ENCODE results near the gene ACSL1. TPM values are rescaled to one million over a fixed set of nuclear protein-coding genes. Genes with fewer than 3 reads are reported as not detected.

Gene ACSL1
- total and polyA plus RNA-seq, 8 donors: 18.5 to 270 (median 26.4) TPM

GRCh38 chr4:184807797-184808712, 17.7 kb downstream of the ACSL1 start:
- no peak for DNase-seq
- peak; percentile 35 for ATAC-seq
- H3K4me1 ChIP-seq: peaks cover 19 to 96% of the 10 kb centered on the region in 2 donors

GRCh38 chr4:184807256-184807655, 18.5 kb downstream of the ACSL1 start:
- no peaks in the 10 kb centered on the region for H3K9me3 ChIP-seq
- TF ChIP-seq, protein P1, sequence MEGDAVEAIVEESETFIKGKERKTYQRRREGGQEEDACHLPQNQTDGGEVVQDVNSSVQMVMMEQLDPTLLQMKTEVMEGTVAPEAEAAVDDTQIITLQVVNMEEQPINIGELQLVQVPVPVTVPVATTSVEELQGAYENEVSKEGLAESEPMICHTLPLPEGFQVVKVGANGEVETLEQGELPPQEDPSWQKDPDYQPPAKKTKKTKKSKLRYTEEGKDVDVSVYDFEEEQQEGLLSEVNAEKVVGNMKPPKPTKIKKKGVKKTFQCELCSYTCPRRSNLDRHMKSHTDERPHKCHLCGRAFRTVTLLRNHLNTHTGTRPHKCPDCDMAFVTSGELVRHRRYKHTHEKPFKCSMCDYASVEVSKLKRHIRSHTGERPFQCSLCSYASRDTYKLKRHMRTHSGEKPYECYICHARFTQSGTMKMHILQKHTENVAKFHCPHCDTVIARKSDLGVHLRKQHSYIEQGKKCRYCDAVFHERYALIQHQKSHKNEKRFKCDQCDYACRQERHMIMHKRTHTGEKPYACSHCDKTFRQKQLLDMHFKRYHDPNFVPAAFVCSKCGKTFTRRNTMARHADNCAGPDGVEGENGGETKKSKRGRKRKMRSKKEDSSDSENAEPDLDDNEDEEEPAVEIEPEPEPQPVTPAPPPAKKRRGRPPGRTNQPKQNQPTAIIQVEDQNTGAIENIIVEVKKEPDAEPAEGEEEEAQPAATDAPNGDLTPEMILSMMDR (IDR thresholded peaks at IDR 0.05): no peak
- intact Hi-C loops (cut with DNase I): no loop called here
- peak overlapping the region; percentile 53 to 81 for H3K27ac ChIP-seq
- H3K27me3 ChIP-seq: no peaks in the 10 kb centered on the region
- peaks cover 11 to 94% of the 10 kb centered on the region in 2 donors for H3K4me1 ChIP-seq
- DNase-seq: no peak
- peak; percentile 35 for ATAC-seq
- H3K4me3 ChIP-seq: no peak overlapping the region
- H3K36me3 ChIP-seq: peaks cover 0 to 16% of the 10 kb centered on the region in 2 donors

More at GRCh38 chr4:184807797-184808712, 17.7 kb downstream of the ACSL1 start:
- H3K27me3 ChIP-seq: no peaks in the 10 kb centered on the region
- no peak overlapping the region for H3K4me3 ChIP-seq
- intact Hi-C loops (cut with DNase I): no loop called here
- TF ChIP-seq, protein P1 (IDR thresholded peaks at IDR 0.05): no peak
- H3K9me3 ChIP-seq: no peaks in the 10 kb centered on the region
- H3K27ac ChIP-seq: peak overlapping the region; percentile 53 to 81
- H3K36me3 ChIP-seq: peaks cover 0 to 8% of the 10 kb centered on the region in 2 donors

DNA sequence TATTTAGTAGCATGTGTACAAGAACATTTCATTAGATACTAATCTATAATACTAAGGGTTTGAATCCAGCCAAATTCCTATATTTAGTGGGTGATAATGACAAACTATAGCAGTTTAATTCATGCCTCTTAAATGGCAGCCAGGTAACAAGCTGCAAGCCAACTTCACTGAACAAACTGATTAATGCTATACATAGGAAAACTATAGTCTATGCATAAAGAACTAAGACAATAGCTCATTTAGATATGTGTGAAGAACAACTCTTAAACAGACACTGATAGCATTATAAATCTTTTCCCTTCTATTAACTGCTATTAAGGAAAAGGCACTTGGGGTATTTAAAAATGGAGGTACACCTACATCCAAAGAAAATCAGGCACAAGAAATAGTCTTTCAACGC, 19.1 kb downstream of the ACSL1 start:
- no peak for DNase-seq
- Histone ChIP-seq H3K36me3 (peaks cover 0 to 21% of the 10 kb centered on the region in 2 donors), H3K4me1 (peaks cover 11 to 94% of the 10 kb centered on the region in 2 donors), H3K27me3 (no peaks in the 10 kb centered on the region), H3K9me3 (no peaks in the 10 kb centered on the region), H3K4me3 (no peak overlapping the region), H3K27ac (peak overlapping the region; percentile 63 to 81)
- TF ChIP-seq, protein P1 (IDR thresholded peaks at IDR 0.05): no peak
- intact Hi-C loops (cut with DNase I): no loop called here
- ATAC-seq: no peak

- Histone ChIP-seq H3K9me3 (no peaks in the 10 kb centered on the region), H3K4me3 (peak overlapping the region in 1 of 2 donors; percentile 33), H3K4me1 (peaks cover 15 to 95% of the 10 kb centered on the region in 2 donors), H3K36me3 (peaks cover 0 to 26% of the 10 kb centered on the region in 2 donors), H3K27me3 (no peaks in the 10 kb centered on the region), H3K27ac (peak overlapping the region; percentile 63 to 81)
- intact Hi-C loops (cut with DNase I): no loop called here
- no peak for ATAC-seq
- TF ChIP-seq, protein P1 (IDR thresholded peaks at IDR 0.05): no peak
- DNase-seq: no peak
Measured at GRCh38 chr4:184806229-184806550, 19.6 kb downstream of the ACSL1 start.

DNA sequence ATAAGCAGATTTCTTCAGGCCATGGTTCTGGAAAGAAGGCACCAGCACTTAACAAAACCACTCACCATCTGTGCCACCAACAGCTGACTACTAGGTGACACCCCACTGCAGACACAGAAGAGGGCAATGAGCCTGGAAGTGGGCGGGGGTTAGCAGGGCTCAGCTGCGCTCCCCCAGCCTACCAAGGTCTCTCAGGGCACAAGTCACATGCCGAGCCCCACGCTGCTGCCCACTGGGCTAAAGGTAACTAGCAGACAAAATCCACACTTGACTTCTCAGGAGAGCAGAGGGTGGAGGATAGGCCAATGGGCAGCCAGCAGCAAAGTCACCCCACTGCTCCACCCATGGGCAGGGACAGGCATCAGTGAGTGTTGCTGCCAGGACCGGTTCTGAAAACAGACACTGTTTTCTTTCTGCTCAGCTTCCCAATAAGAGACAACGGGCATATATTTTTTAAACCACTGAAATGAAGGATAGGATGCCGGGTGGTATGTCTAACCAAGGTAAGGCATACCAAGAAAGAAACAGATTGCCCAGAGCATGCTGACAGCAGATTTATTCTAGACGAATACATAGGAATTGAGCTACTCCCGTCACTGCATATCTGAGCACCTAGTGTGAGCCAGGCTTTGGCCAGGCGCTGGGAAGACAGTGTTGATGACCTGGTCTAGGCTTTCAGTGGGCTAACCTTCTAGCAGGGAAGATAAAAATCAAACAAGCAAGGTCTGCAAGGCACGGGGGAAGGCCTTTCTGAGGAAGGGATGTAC, 20.1 kb downstream of the ACSL1 start:
- intact Hi-C loops (cut with DNase I): no loop called here
- peaks cover 15 to 94% of the 10 kb centered on the region in 2 donors for H3K4me1 ChIP-seq
- no peaks in the 10 kb centered on the region for H3K9me3 ChIP-seq
- H3K36me3 ChIP-seq: peaks cover 0 to 30% of the 10 kb centered on the region in 2 donors
- H3K4me3 ChIP-seq: peak overlapping the region in 1 of 2 donors; percentile 33
- no peaks in the 10 kb centered on the region for H3K27me3 ChIP-seq
- TF ChIP-seq, protein P1 (IDR thresholded peaks at IDR 0.05): no peak
- DNase-seq (peak in 2 of 4 donors; percentile 87), ATAC-seq (peak; percentile 84)
- peak overlapping the region; percentile 63 to 81 for H3K27ac ChIP-seq
